A549 treated with DMSO at 1 μM for 4 hours (cell line): ENCODE measurements around the gene ADCY6. TPM values are rescaled to one million over a fixed set of nuclear protein-coding genes. Genes with fewer than 3 reads are reported as not detected.

Experiments used
- total RNA-seq: library from RNA; stranded (reverse); fragments of 200-300 nt; extraction: Qiagen RNA extraction; gene quantifications from 5 replicates; pipeline ENCODE4 v1.2.3, GENCODE V29; 2022; ENCODE audit warnings: low read depth

Gene ADCY6
- total RNA-seq: 11.4 to 15.6 TPM (median 15.0 TPM) in 5 replicates

DNA sequence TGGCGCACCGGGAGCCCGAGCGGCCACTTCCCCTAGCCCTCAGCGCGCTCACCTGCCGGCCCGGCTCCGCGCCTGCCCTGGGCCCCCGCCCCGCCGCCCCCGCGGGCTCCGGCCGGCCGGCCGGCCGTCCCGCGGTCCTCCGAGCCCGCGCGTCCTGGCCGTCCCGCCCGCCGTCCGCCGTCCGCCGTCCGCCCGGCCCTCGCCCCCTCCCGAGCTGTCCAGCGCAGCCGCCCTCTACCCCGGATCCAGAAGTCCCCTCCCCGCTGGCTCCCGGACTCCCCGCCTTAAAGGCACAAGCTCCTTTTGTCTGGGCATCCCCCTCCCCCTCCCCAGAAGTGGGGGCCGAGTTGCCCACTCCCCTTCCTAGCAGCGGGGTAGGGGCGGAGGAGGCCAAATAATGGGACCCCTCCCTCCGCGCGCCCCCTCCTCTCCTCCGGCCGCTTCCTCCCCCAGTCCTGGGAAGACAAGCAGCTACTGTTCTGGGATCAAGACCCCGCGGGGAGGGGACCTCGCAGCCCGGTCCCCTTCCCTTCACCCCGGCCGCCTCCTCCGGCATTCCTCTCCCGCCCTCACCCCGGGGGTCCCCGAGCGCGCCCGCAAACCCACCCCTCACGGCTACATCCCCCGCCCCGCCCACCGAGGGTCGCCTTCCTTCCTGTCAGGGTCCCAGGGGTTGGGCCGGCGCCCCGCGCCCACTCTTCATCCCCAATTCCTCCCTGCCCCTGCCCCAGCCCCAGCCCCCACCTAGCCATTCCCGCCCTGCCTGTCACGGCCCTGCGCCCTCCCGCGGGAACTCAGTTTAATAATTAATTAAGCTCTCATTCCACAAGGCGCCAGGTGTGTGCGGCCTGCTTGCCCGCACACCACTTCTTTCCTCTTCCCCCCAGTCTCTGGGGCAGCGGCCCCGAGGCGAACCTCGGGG is at the start of gene ADCY6:
ADCY6 (minus strand) TSS at position 236 of the 922 bp plus-strand sequence. CDS start 5,655 bp downstream, outside the sequence.

GRCh38 chr12:48817873-48818830 is 29.3 kb upstream of the ADCY6 start, which contains the start of gene CACNB3:
Gene CACNB3, plus strand, starts transcription at chr12:48818496. Its CDS starts 434 bp downstream, at chr12:48818930.

DNA sequence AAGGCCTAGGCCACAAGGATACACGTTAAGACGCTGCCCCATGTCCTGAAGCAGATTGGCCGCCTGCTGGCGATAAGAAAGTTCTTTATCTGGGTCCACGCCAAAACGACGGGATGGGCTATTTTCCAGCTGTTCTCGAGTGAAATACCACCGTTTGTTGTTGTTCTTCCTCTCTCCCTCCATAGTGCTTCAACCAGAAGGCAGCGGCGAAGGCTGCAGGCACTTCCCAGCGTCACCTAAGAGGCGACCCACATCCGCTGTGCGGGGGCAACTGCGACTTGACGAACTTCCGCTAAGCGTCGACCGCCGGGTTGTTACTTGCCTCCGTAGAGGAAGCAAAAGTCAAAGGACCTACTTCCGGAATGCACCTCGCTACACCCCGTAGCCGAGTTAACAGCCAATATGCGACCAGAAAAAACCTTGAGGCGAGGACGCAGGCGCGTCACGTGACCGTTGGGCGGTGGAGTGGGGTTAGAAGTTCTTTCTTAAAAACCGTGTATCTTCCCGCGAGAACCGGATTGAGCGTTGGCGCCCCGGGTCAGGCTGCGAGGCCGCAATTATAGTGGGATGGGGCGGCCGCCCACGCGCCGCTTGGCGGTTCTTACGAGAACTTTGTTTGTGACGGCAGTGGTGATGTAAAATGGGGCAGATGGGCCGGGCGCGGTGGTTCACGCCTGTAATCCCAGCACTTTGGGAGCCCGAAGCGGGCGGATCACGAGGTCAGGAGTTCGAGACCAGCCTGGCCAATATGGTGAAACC is 72.2 kb downstream of the ADCY6 start, which contains the start of gene CCNT1:
CCNT1 (minus strand) TSS at position 215 of the 759 bp plus-strand sequence; CDS start at position 183, 32 bp downstream.

Other genes starting within 250 kb of the ADCY6 start
- not detected in 5 replicates for gene LALBA, start 219.0 kb downstream of the ADCY6 start, total RNA-seq
- 38.5 to 48.8 TPM (median 39.9 TPM) in 5 replicates for gene KANSL2, start 106.9 kb downstream of the ADCY6 start, total RNA-seq
- 14.6 to 18.0 TPM (median 15.2 TPM) in 5 replicates for gene CCNT1, start 72.4 kb downstream of the ADCY6 start, total RNA-seq
- gene CACNB3, start 29.4 kb upstream of the ADCY6 start, total RNA-seq: 30.8 to 40.7 TPM (median 35.8 TPM) in 5 replicates
- gene DDX23, start 63.1 kb upstream of the ADCY6 start, total RNA-seq: 74.3 to 96.1 TPM (median 87.6 TPM) in 5 replicates
- gene RND1, start 76.8 kb upstream of the ADCY6 start, total RNA-seq: 17.0 to 23.9 TPM (median 19.9 TPM) in 5 replicates
- 45.2 to 56.0 TPM (median 53.7 TPM) in 5 replicates for gene FKBP11, start 136.4 kb upstream of the ADCY6 start, total RNA-seq
- 124 to 166 TPM (median 152 TPM) in 5 replicates for gene ARF3, start 168.4 kb upstream of the ADCY6 start, total RNA-seq
- gene WNT10B, start 182.6 kb upstream of the ADCY6 start, total RNA-seq: 1.7 to 3.0 TPM (median 2.5 TPM) in 5 replicates
- 0.08 TPM in 1 of 5 replicates, not detected in the others for gene WNT1, start 189.2 kb upstream of the ADCY6 start, total RNA-seq
- gene DDN, start 210.3 kb upstream of the ADCY6 start, total RNA-seq: 0.58 to 0.73 TPM (median 0.65 TPM) in 5 replicates
- gene PRKAG1, start 229.7 kb upstream of the ADCY6 start, total RNA-seq: 39.9 to 48.3 TPM (median 42.8 TPM) in 5 replicates